H1 (cell line): ENCODE data around the gene DEDD2. TPM values are rescaled to one million over a fixed set of nuclear protein-coding genes. Genes with fewer than 3 reads are reported as not detected.

ENCODE experiments used
- KDM1A ChIP-seq: fragments of 200-600, 300-600 bp; sonication (generic); IDR thresholded peaks from 2 replicates; pipeline ENCODE4 v1.7.1; 2016; ENCODE audit warnings: mild to moderate bottlenecking, low read length, borderline replicate concordance
- KDM4A ChIP-seq: IDR thresholded peaks from one replicate; pipeline ENCODE4 v1.7.1; 2012; ENCODE audit warnings: low read depth, mild to moderate bottlenecking, moderate library complexity, low read length, inconsistent platforms; ENCODE audit not compliant: severe bottlenecking
- SIN3A ChIP-seq, 2 experiments: IDR thresholded peaks in 1 of 2; conservative IDR thresholded peaks in 1 of 2; 2 replicates each; pipeline ENCODE4 v1.6.1; 2011 to 2012; ENCODE audit warnings: low read length in 2 of 2, improper control_type of control experiment in 1 of 2, low read depth in 1 of 2, mild to moderate bottlenecking in 1 of 2
- TAF1 ChIP-seq: IDR thresholded peaks from 2 replicates; pipeline ENCODE4 v1.6.1; 2011; ENCODE audit warnings: mild to moderate bottlenecking, low read depth, low read length
- polyA plus RNA-seq, 7 experiments: library from polyadenylated mRNA; depleted of rRNA in 3 of 7; stranded (reverse) in 5 of 7; unstranded in 2 of 7; fragments of >200 nt in 5 of 7; fragments of 200-250 nt in 2 of 7; gene quantifications; 1 replicate in 5 of 7; 2 replicates in 1 of 7; 4 replicates in 1 of 7; pipeline versions ENCODE4 v1.2.1 to v1.2.3, GENCODE V29; 2011 to 2013; ENCODE audit warnings: missing spikeins in 2 of 7, mixed read lengths in 2 of 7
- total RNA-seq: library from RNA; stranded (reverse); fragmentation: NEBNext Ultra II Directional; extraction: Animal tissue kit (Norgen Biotek cat#: 25700); gene quantifications from 2 replicates; pipeline ENCODE4 v1.2.1, GENCODE V29; 2021

Gene DEDD2
- total and polyA plus RNA-seq, 2 of the 8 experiments (the other 6 are each of a cell fraction or from before 2014, with no cell fraction given): 37.8 to 65.0 TPM

DNA sequence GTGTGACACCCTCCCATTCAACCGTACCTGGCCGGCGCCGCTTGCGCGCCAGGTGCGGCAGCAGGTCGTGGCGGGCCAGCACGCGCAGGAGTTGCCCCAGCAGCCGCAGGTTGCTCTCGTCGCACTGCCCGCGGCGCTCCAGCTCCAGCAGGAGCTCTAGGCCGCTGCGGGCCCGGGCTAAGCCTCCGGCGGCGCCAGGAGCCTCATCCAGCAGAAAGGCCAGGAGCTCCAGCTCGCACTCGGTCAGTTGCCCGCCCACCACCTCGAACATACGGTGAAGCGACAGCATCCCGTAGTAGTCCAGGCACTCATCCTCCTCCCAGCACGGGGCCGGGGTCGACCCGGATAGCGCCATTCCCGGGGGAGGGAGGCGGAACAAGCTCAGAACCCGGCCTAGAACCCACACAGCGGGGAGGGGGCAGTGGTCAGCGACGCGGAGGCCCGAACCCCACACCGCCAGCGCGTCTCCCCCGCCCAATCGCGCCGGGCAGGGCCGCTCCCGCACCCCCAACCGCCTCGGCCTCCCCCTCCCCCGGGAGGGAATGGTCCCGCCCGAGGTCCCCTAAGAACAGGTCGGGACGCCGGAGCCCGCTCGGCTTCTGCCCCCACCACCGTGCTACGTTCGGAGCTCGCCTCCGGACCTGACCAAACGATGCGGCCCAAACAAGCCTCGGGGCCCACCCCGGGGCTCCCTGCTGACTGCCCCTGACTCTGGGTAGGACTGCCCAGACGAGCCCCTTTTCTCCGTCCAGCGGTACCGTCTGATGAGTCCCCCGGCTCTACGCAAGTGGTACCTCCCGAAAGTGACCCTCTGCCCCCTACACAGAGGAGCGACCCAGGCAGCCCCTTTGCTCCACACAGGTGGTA lies 591 bp downstream of the DEDD2 start (continued):
- TF ChIP-seq SIN3A (conservative IDR thresholded peaks at IDR 0.05 in 1 of 2, IDR thresholded peaks at IDR 0.05 in 1 of 2; ENCODE audit: low read depth in 1 of 2, low read length in 2 of 2) (peak in 1 of 2 experiments; percentile 59; a peak in 1 of 4 replicates), KDM1A (peak; percentile 25; the same call in 1 of the 2 replicates), KDM4A (peak; percentile 59), TAF1 (peak; percentile 65; the same call in 1 of the 2 replicates)
